ENCODE results near the gene POLR3E. TPM values are rescaled to one million over a fixed set of nuclear protein-coding genes. Genes with fewer than 3 reads are reported as not detected.

The POLR3E gene
- total RNA-seq, 1 donor from 2014 or later = 43.3 TPM

- Histone ChIP-seq H3K27me3 (no peaks in the 10 kb centered on the region), H3K4me3 (no peak overlapping the region), H3K36me3 (peaks cover 99% of the 10 kb centered on the region), H3K27ac (no peak overlapping the region), H3K4me1 (no peaks in the 10 kb centered on the region), H3K9me3 (no peaks in the 10 kb centered on the region)
- intact Hi-C loops (cut with DNase I) = no loop called here
- DNase-seq (no peak), ATAC-seq (no peak)
- no peak for TF ChIP-seq CTCF (IDR thresholded peaks at IDR 0.05)
These were observed 29.4 kb upstream of the POLR3E start for GRCh38 chr16:22267764-22268163.

- intact Hi-C loops (cut with DNase I) = no loop called here
- Histone ChIP-seq H3K27me3 (no peaks in the 10 kb centered on the region), H3K4me3 (no peak overlapping the region), H3K27ac (no peak overlapping the region), H3K4me1 (no peaks in the 10 kb centered on the region), H3K9me3 (no peaks in the 10 kb centered on the region), H3K36me3 (peaks cover 92% of the 10 kb centered on the region)
- TF ChIP-seq CTCF (IDR thresholded peaks at IDR 0.05) = no peak
- ATAC-seq = no peak
- DNase-seq = no peak
These were observed 26.7 kb upstream of the POLR3E start for GRCh38 chr16:22270525-22270924.

- ATAC-seq (peak; percentile 46), DNase-seq (no peak)
- intact Hi-C loops (cut with DNase I) = no loop called here
- no peak for TF ChIP-seq CTCF (IDR thresholded peaks at IDR 0.05)
- Histone ChIP-seq H3K36me3 (peaks cover 90% of the 10 kb centered on the region), H3K4me3 (no peak overlapping the region), H3K27me3 (no peaks in the 10 kb centered on the region), H3K4me1 (no peaks in the 10 kb centered on the region), H3K9me3 (no peaks in the 10 kb centered on the region), H3K27ac (no peak overlapping the region)
These were observed 24.1 kb upstream of the POLR3E start for GRCh38 chr16:22272870-22273650.

DNA sequence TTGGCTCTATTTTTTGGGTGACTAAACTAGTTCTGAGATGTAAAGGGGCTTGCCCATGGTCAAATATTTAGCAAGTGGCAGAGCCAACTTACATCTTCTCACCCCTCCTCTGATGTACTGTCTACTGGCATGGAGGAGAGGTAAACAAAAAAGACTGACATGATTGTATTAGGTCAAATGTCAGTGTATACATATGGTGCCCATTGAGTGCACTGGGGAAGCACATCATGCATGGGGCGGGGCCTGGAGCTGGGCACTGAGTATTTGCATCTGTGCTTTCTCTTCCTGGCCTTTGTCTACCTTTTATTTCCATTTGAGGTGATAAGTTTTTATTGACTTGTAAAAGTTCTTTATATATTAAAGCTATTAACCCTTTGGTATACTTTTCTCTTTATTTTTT is 22.3 kb upstream of the POLR3E start:
- Histone ChIP-seq H3K4me1 (no peaks in the 10 kb centered on the region), H3K9me3 (no peaks in the 10 kb centered on the region), H3K4me3 (no peak overlapping the region), H3K27me3 (no peaks in the 10 kb centered on the region), H3K27ac (no peak overlapping the region), H3K36me3 (peaks cover 89% of the 10 kb centered on the region)
- ATAC-seq = no peak
- TF ChIP-seq CTCF (IDR thresholded peaks at IDR 0.05) = no peak
- DNase-seq = no peak
- intact Hi-C loops (cut with DNase I) = no loop called here

DNA sequence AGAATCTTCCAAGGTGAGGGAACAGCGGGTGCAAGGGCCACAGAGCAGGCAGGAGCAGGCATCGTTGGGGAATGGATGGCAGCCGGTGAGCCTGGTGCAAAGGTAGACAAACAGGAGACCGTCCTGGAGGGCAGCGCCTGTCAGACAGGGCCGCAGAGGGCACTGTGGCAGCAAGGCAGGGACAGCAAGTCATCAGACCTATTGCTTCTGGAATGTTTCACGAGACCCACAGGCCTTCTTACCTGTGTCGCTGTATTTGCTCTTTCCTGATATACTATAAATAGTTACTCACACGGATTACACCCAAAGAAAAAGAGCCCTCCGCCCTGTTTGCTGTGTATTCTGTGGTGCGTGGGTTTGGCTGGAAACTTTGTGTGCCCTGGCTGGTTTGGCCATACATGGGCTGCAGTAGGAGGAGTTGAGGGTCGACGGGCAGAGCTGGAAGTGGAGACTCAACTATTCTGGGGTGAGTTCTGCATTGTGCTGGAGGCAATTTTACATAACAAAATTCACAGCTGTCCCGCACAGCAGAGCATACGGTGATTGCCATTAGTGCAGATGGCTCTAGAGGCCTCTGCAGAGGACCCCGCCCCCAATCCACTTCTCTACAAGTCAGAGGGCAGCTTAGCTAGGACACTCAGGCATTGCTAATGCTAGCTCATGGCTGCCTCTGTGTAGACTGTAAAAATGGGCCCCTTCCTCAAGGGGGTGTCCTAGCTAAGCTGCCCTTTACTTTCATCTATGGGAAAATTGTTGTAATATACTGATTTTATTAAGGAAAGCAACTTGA is 18.6 kb upstream of the POLR3E start:
- H3K4me3 ChIP-seq = no peak overlapping the region
- H3K27ac ChIP-seq = no peak overlapping the region
- ATAC-seq (peak; percentile 33), DNase-seq (no peak)
- H3K27me3 ChIP-seq = no peaks in the 10 kb centered on the region
- no peaks in the 10 kb centered on the region for H3K9me3 ChIP-seq
- intact Hi-C loops (cut with DNase I) = no loop called here
- TF ChIP-seq CTCF (IDR thresholded peaks at IDR 0.05) = no peak
- peaks cover 92% of the 10 kb centered on the region for H3K36me3 ChIP-seq
- no peaks in the 10 kb centered on the region for H3K4me1 ChIP-seq
